H1 (cell line): Measurements from ENCODE around the gene USH2A. TPM values are rescaled to one million over a fixed set of nuclear protein-coding genes. Genes with fewer than 3 reads are reported as not detected.

Experiments
- CTCF ChIA-PET: fragments of 300-600 bp; sonication (Branson Sonifier 250); formaldehyde crosslinking; loops from one replicate; lab custom pipeline; 2021; ENCODE audit not compliant: partially characterized antibody; lab: Charles Lee
- POLR2A ChIA-PET: fragments of 300-600 bp; sonication (Branson Sonifier 250); formaldehyde crosslinking; loops from one replicate; lab custom pipeline; 2021; ENCODE audit warnings: inconsistent platforms; ENCODE audit not compliant: partially characterized antibody; lab: Charles Lee
- DNase-seq, 2 experiments: peaks; one replicate each; pipeline versions ENCODE4 v3.0.0 to v3.0.0-alpha.2; 2010 to 2022; ENCODE audit warnings: low spot score in 2 of 2, low read depth in 1 of 2, mixed read lengths in 1 of 2
- FAIRE-seq: peaks from 2 replicates; lab custom pipeline; 2011; peaks lifted over from hg19 to GRCh38; lab: Jason Lieb, UNC
- H2AFZ ChIP-seq: 2 replicates; pipeline ENCODE4 v1.8.1; 2012; ENCODE audit warnings: low read length, inconsistent platforms
- H2AK5ac ChIP-seq: 2 replicates; pipeline ENCODE4 v1.6.1; 2013; ENCODE audit warnings: low read depth, low read length
- H2BK120ac ChIP-seq: replicated peaks from 2 replicates; pipeline ENCODE3; 2013; ENCODE audit warnings: low read depth, low read length, inconsistent platforms
- H2BK12ac ChIP-seq: 2 replicates; pipeline ENCODE4 v1.6.1; 2013; ENCODE audit warnings: low read depth, low read length
- H2BK15ac ChIP-seq: 2 replicates; pipeline ENCODE4 v1.6.1; 2013; ENCODE audit warnings: low read length
- H2BK20ac ChIP-seq: 2 replicates; pipeline ENCODE4 v1.6.1; 2013; ENCODE audit warnings: low read length
- H2BK5ac ChIP-seq: 2 replicates; pipeline ENCODE4 v1.6.1; 2013; ENCODE audit warnings: low read depth, low read length
- H3K14ac ChIP-seq: 2 replicates; pipeline ENCODE4 v1.6.1; 2013; ENCODE audit warnings: inconsistent platforms; ENCODE audit not compliant: insufficient read length
- H3K18ac ChIP-seq: 2 replicates; pipeline ENCODE4 v1.6.1; 2013; ENCODE audit warnings: low read length; ENCODE audit errors: extremely low read depth
- H3K23ac ChIP-seq: 2 replicates; pipeline ENCODE4 v1.6.1; 2013; ENCODE audit warnings: inconsistent platforms; ENCODE audit not compliant: insufficient read length
- H3K23me2 ChIP-seq: 2 replicates; pipeline ENCODE4 v1.6.1; 2013; ENCODE audit warnings: low read depth, low read length
- H3K27ac ChIP-seq: 2 replicates; pipeline ENCODE4 v1.6.1; 2011; ENCODE audit warnings: low read depth, low read length, inconsistent platforms
- H3K27me3 ChIP-seq, 4 experiments: replicated peaks in 1 of 4; 1 replicate in 1 of 4; 2 replicates in 3 of 4; pipeline versions ENCODE4 v1.6.1 to v1.8.1; 2011 to 2013; ENCODE audit warnings: low read length in 3 of 4, mild to moderate bottlenecking in 3 of 4, inconsistent platforms in 2 of 4, mixed read lengths in 2 of 4, moderate library complexity in 1 of 4; ENCODE audit not compliant: control insufficient read depth in 3 of 4, insufficient read depth in 3 of 4; ENCODE audit errors: extremely low read depth in 1 of 4
- H3K36me3 ChIP-seq, 4 experiments: 2 replicates each; pipeline versions ENCODE4 v1.6.1 to v1.8.1; 2011 to 2013; ENCODE audit warnings: mild to moderate bottlenecking in 4 of 4, low read length in 3 of 4, moderate library complexity in 2 of 4, control low read depth in 1 of 4, inconsistent platforms in 1 of 4; ENCODE audit not compliant: insufficient read depth in 4 of 4, control insufficient read depth in 2 of 4
- H3K4ac ChIP-seq: replicated peaks from 2 replicates; pipeline ENCODE3; 2013; ENCODE audit warnings: low read length, low read depth, mixed read lengths, inconsistent platforms; ENCODE audit not compliant: insufficient read length
- H3K4me1 ChIP-seq, 4 experiments: replicated peaks in 1 of 4; 1 replicate in 1 of 4; 2 replicates in 3 of 4; pipeline versions ENCODE4 v1.6.1 to v1.8.1; 2011 to 2013; ENCODE audit warnings: low read length in 3 of 4, inconsistent platforms in 2 of 4, mixed read lengths in 1 of 4; ENCODE audit not compliant: insufficient read depth in 4 of 4, control insufficient read depth in 3 of 4
- H3K4me2 ChIP-seq, 2 experiments: 2 replicates each; pipeline versions ENCODE4 v1.6.1 to v1.8.1; 2011 to 2013; ENCODE audit warnings: low read depth in 2 of 2, low read length in 2 of 2, control low read depth in 1 of 2, inconsistent platforms in 1 of 2, mild to moderate bottlenecking in 1 of 2; ENCODE audit not compliant: insufficient read depth in 1 of 2
- H3K4me3 ChIP-seq, 4 experiments: fragments of 200-600, 300-600 bp in 1 of 4; sonication (generic), shearing (Covaris generic), sonication (Bioruptor Twin) in 1 of 4; 2 replicates each; pipeline versions ENCODE4 v1.5.1 to v1.8.1; 2011 to 2016; ENCODE audit warnings: low read length in 4 of 4, low read depth in 3 of 4, control low read depth in 2 of 4, inconsistent platforms in 2 of 4, mild to moderate bottlenecking in 2 of 4, mixed read lengths in 1 of 4, moderate library complexity in 1 of 4; ENCODE audit not compliant: insufficient read depth in 2 of 4; ENCODE audit errors: extremely low read depth in 1 of 4
- H3K56ac ChIP-seq: replicated peaks from 2 replicates; pipeline ENCODE3; 2013; ENCODE audit warnings: low read depth, mild to moderate bottlenecking, mixed read lengths, low read length, inconsistent platforms; ENCODE audit not compliant: insufficient read length
- H3K79me1 ChIP-seq: 2 replicates; pipeline ENCODE4 v1.6.1; 2013; ENCODE audit warnings: low read depth, low read length, control low read depth
- H3K79me2 ChIP-seq, 2 experiments: 2 replicates each; pipeline versions ENCODE4 v1.6.1 to v1.8.1; 2012 to 2013; ENCODE audit warnings: low read length in 2 of 2, mild to moderate bottlenecking in 2 of 2, inconsistent platforms in 1 of 2; ENCODE audit not compliant: insufficient read depth in 2 of 2, control insufficient read depth in 1 of 2
- H3K9ac ChIP-seq, 4 experiments: replicated peaks in 1 of 4; 1 replicate in 1 of 4; 2 replicates in 3 of 4; pipeline versions ENCODE4 v1.6.1 to v1.8.1; 2011 to 2013; ENCODE audit warnings: low read depth in 3 of 4, low read length in 3 of 4, control low read depth in 2 of 4, mild to moderate bottlenecking in 2 of 4, moderate library complexity in 2 of 4, inconsistent platforms in 1 of 4; ENCODE audit errors: extremely low read depth in 1 of 4
- H3K9me3 ChIP-seq, 2 experiments: 2 replicates each; pipeline versions ENCODE4 v1.6.1 to v1.8.1; 2012 to 2013; ENCODE audit warnings: mild to moderate bottlenecking in 2 of 2, moderate library complexity in 2 of 2, control low read depth in 1 of 2, inconsistent platforms in 1 of 2, low read depth in 1 of 2, low read length in 1 of 2, mixed read lengths in 1 of 2; ENCODE audit not compliant: insufficient read depth in 2 of 2
- H4K20me1 ChIP-seq, 2 experiments: replicated peaks in 1 of 2; 2 replicates each; pipeline versions ENCODE3 to v1.8.1; 2011 to 2013; ENCODE audit warnings: inconsistent platforms in 2 of 2, low read length in 2 of 2, mild to moderate bottlenecking in 1 of 2; ENCODE audit not compliant: insufficient read depth in 2 of 2, control insufficient read depth in 1 of 2
- H4K5ac ChIP-seq: 2 replicates; pipeline ENCODE4 v1.6.1; 2013; ENCODE audit warnings: low read length, low read depth, mixed read lengths, inconsistent platforms; ENCODE audit not compliant: insufficient read length
- H4K8ac ChIP-seq: 2 replicates; pipeline ENCODE4 v1.8.0; 2013; ENCODE audit warnings: mild to moderate bottlenecking, moderate library complexity, low read length, inconsistent platforms; ENCODE audit not compliant: insufficient read depth; ENCODE audit errors: extremely low read depth
- H4K91ac ChIP-seq: replicated peaks from 2 replicates; pipeline ENCODE3; 2013; ENCODE audit warnings: low read length, mixed read lengths, inconsistent platforms; ENCODE audit not compliant: insufficient read length
- BACH1 ChIP-seq: IDR thresholded peaks from 2 replicates; pipeline ENCODE4 v1.6.1; 2012; ENCODE audit warnings: low read length, improper control_type of control experiment
- CEBPB ChIP-seq: IDR thresholded peaks from 2 replicates; pipeline ENCODE4 v1.6.1; 2012; ENCODE audit warnings: low read depth, low read length
- CHD2 ChIP-seq: IDR thresholded peaks from 2 replicates; pipeline ENCODE4 v1.6.1; 2012; ENCODE audit warnings: low read length, improper control_type of control experiment
- CREB1 ChIP-seq: IDR thresholded peaks from 2 replicates; pipeline ENCODE4 v1.6.1; 2012; ENCODE audit warnings: inconsistent platforms
- CTCF ChIP-seq, 3 experiments: IDR thresholded peaks; 1 replicate in 2 of 3; 2 replicates in 1 of 3; pipeline versions ENCODE4 v1.5.1 to v1.6.1; 2011; ENCODE audit warnings: low read length in 3 of 3, mild to moderate bottlenecking in 3 of 3, inconsistent platforms in 2 of 3, low read depth in 1 of 3, moderate library complexity in 1 of 3; ENCODE audit not compliant: insufficient read depth in 1 of 3; ENCODE audit errors: control extremely low read depth in 1 of 3
- EGR1 ChIP-seq: IDR thresholded peaks from 2 replicates; pipeline ENCODE4 v1.6.1; 2011; ENCODE audit warnings: low read depth, low read length, borderline replicate concordance
- JUN ChIP-seq: IDR thresholded peaks from 2 replicates; pipeline ENCODE4 v1.6.1; 2011; ENCODE audit warnings: low read depth, mild to moderate bottlenecking, improper control_type of control experiment, low read length
- PHF8 ChIP-seq: fragments of 200-600 bp; sonication (generic); conservative IDR thresholded peaks from 2 replicates; pipeline ENCODE4 v1.7.1; 2012; ENCODE audit warnings: low read depth, mild to moderate bottlenecking, inconsistent platforms, low read length, moderate library complexity
- POLR2AphosphoS5 ChIP-seq: IDR thresholded peaks from 2 replicates; pipeline ENCODE4 v1.6.1; 2011; ENCODE audit warnings: low read depth, low read length
- SRF ChIP-seq: IDR thresholded peaks from 2 replicates; pipeline ENCODE4 v1.6.1; 2011; ENCODE audit warnings: mild to moderate bottlenecking, low read depth, low read length, moderate library complexity
- WGBS, 2 experiments: shearing (Covaris generic) in 1 of 2; methylation state at CpG; one replicate each; pipeline versions ENCODE4 v1.1.6 to v1.1.7; 2013 to 2015; ENCODE audit warnings: low lambda C conversion rate in 2 of 2, mixed read lengths in 2 of 2, inconsistent platforms in 1 of 2, low coverage in 1 of 2, missing lambda C conversion rate in 1 of 2; ENCODE audit not compliant: insufficient replicate concordance in 2 of 2, insufficient coverage in 1 of 2, insufficient read length in 1 of 2; ENCODE audit errors: extremely low coverage in 1 of 2, missing lambda C conversion rate in 1 of 2; 5-methylcytosine and 5-hydroxymethylcytosine counted together
- long read RNA-seq, 2 experiments: library from RNA in 1 of 2; library from capped mRNA in 1 of 2; stranded (forward); transcript quantifications; one replicate each; pipeline ENCODE4 v2.0.0, GENCODE V29; 2021; ENCODE audit warnings: inconsistent platforms in 1 of 2
- polyA minus RNA-seq, 3 experiments: library from RNA; depleted of rRNA, polyadenylated mRNA; stranded (reverse); fragments of >200 nt; gene quantifications; 1 replicate in 2 of 3; 2 replicates in 1 of 3; pipeline ENCODE4 v1.2.3, GENCODE V29; 2011
- polyA plus RNA-seq, 7 experiments: library from polyadenylated mRNA; depleted of rRNA in 3 of 7; stranded (reverse) in 5 of 7; unstranded in 2 of 7; fragments of >200 nt in 5 of 7; fragments of 200-250 nt in 2 of 7; gene quantifications; 1 replicate in 5 of 7; 2 replicates in 1 of 7; 4 replicates in 1 of 7; pipeline versions ENCODE4 v1.2.1 to v1.2.3, GENCODE V29; 2011 to 2013; ENCODE audit warnings: missing spikeins in 2 of 7, mixed read lengths in 2 of 7
- total RNA-seq: library from RNA; stranded (reverse); fragmentation: NEBNext Ultra II Directional; extraction: Animal tissue kit (Norgen Biotek cat#: 25700); gene quantifications from 2 replicates; pipeline ENCODE4 v1.2.1, GENCODE V29; 2021

USH2A gene
- total RNA-seq (0.04 and 0.17 TPM in 2 replicates), polyA plus RNA-seq (2011; rRNA removed) (0.02 TPM in 2 replicates), polyA minus RNA-seq (2011; rRNA and poly(A)+ RNA removed) (0.07 and 0.16 TPM in 2 replicates)
- polyA plus RNA-seq (2011; cell fraction: cytosol; rRNA removed) = 0.01 TPM
- polyA plus RNA-seq (2011; cell fraction: nucleus; rRNA removed) = 0.03 TPM
- polyA plus RNA-seq (2012, experiment 1 of 2) = 0.01 to 0.03 TPM (median 0.01 TPM) in 4 replicates
- not detected for polyA plus RNA-seq (2012, experiment 2 of 2)
- polyA plus RNA-seq (2013, experiment 1 of 2) = 0.16 TPM
- 0.13 TPM for polyA plus RNA-seq (2013, experiment 2 of 2)
- polyA minus RNA-seq (2011; cell fraction: cytosol; rRNA and poly(A)+ RNA removed) = not detected
- polyA minus RNA-seq (2011; cell fraction: nucleus; rRNA and poly(A)+ RNA removed) = 0.10 TPM
- long read RNA-seq, experiment 1 = 0 reads
- long read RNA-seq, experiment 2, partial matches to known transcripts = 0 of 1 reads
- long read RNA-seq, experiment 2, other reads (novel, unspliced or antisense) = 1 of 1 reads

DNA sequence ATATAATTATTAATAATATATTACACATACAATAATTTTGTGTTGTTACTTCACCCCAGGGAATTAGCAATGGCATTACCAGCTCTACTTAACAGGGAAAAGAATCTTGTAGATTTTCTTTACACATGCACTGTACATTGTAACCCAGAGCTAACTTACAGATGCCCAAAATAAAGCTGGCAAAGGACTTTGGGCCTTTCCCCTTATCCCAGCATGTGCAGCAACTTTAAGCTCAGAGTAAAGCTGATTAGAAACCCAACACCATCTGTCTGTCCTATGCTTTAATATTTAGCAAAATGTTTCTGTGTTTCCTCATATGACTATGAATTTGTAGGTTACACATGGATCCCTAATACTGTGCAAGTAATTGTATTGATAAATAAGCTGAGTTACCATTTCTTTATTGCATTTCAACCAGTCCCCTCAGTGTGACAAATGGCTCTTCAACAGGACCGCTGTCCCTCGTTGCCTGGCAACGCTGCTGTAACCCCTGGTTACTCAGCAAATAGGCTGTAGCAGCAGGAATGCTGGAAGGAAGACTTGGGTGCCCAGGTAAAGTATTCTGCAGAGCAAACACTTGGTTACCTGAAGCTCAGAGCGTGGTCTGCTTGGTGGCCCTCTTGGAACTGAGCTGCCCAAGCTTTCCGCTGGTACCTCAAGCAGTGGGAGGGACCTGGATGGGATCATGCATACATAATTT lies at the start of gene USH2A:
USH2A (minus strand) TSS at position 628 of the 700 bp plus-strand sequence. CDS start 1,112 bp downstream, outside the sequence.
- H3K79me1 ChIP-seq = no peaks in the 10 kb centered on the region
- no peak within 1 kb of the TSS for H3K9ac ChIP-seq
- H3K79me2 ChIP-seq = no peaks in the 10 kb centered on the region
- ChIA-PET POLR2A (no interaction called here), CTCF (interaction anchor here (0.6 to 2.3 kb wide), 4 partner anchors 11 to 327 kb away, joined by 4 to 5 read pairs (median 4); no protein-coding TSS in a partner anchor)
- no peak within 1 kb of the TSS for H3K4me3 ChIP-seq
- no peak within 1 kb of the TSS for H3K4ac ChIP-seq
- H2BK12ac ChIP-seq = no peak within 1 kb of the TSS
- H3K27ac ChIP-seq = no peak within 1 kb of the TSS
- H4K91ac ChIP-seq = no peak within 1 kb of the TSS
- H4K5ac ChIP-seq = no peak within 1 kb of the TSS
- H3K9me3 ChIP-seq = no peaks in the 10 kb centered on the region
- FAIRE-seq (no peak), DNase-seq (no peak)
- H4K20me1 ChIP-seq = no peaks in the 10 kb centered on the region
- no peaks in the 10 kb centered on the region for H3K23me2 ChIP-seq
- no peak within 1 kb of the TSS for H2BK15ac ChIP-seq
- H2BK20ac ChIP-seq = no peak within 1 kb of the TSS
- H3K4me1 ChIP-seq = no peaks in the 10 kb centered on the region
- H3K18ac ChIP-seq = no peak within 1 kb of the TSS
- H4K8ac ChIP-seq = no peak within 1 kb of the TSS
- no peak within 1 kb of the TSS for H2AK5ac ChIP-seq
- no peak within 1 kb of the TSS for H3K56ac ChIP-seq
- no peaks in the 10 kb centered on the region for H3K27me3 ChIP-seq
- H2BK120ac ChIP-seq = no peak within 1 kb of the TSS
- WGBS, 2 experiments = 76% methylated on average over 5 of the region's 5 CpGs; no CpG with 5 or more reads in 1 of the 2 experiments
- no peaks in the 10 kb centered on the region for H3K36me3 ChIP-seq
- H2BK5ac ChIP-seq = no peak within 1 kb of the TSS
- H3K23ac ChIP-seq = no peak within 1 kb of the TSS
- no peak within 1 kb of the TSS for H2AFZ ChIP-seq
- H3K14ac ChIP-seq = no peak within 1 kb of the TSS
- H3K4me2 ChIP-seq = no peak within 1 kb of the TSS
- TF ChIP-seq CHD2 = no peak
- TF ChIP-seq CTCF (IDR thresholded peaks at IDR 0.05; ENCODE audit: control extremely low read depth in 1 of 3, insufficient read depth in 1 of 3, low read depth in 1 of 3, low read length in 3 of 3) = no peak
- TF ChIP-seq BACH1 = no peak
- TF ChIP-seq SRF = no peak
- TF ChIP-seq PHF8 = no peak
- no peak for TF ChIP-seq EGR1
- TF ChIP-seq POLR2AphosphoS5 = no peak
- TF ChIP-seq JUN = no peak
- no peak for TF ChIP-seq CEBPB
- no peak for TF ChIP-seq CREB1
